Transverse colon (tissue), 3 donors: Measurements from ENCODE around the gene SLC38A4.

Source experiments
- EP300 ChIP-seq: sonication (generic); formaldehyde crosslinking; IDR thresholded peaks from one replicate; pipeline ENCODE4 v1.6.1; 2017; ENCODE audit warnings: antibody characterized with exemption, low read depth
- POLR2A ChIP-seq: fragments of 450-650 bp; IDR thresholded peaks from one replicate; pipeline ENCODE4 v1.6.1; 2016; ENCODE audit warnings: antibody characterized with exemption, mild to moderate bottlenecking, moderate library complexity
- POLR2AphosphoS5 ChIP-seq, 3 donors: sonication (generic); formaldehyde crosslinking; IDR thresholded peaks; one replicate each; pipeline ENCODE4 v1.6.1; 2016; ENCODE audit warnings: antibody characterized with exemption in 3 of 3

DNA sequence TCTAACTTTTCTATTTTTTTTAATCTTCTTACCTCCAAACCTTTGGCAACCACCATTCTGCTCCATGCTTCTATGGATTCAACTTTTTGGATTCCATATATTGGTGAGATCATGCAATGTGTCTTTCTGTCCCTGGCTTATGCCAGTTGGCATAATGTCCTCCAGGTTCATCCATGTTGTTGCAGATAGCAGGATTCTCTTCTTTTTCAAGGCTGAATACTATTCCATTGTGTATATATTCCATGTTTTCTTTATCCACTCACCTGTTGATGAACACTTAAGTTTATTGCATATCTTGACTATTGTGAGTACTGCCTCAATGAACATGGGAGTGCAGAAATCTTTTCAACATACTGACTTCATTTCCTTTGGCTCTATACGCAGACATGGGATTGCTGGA is 21.2 kb upstream of the SLC38A4 start:
- TF ChIP-seq POLR2AphosphoS5 (IDR thresholded peaks at IDR 0.05): no peak
- no peak for TF ChIP-seq POLR2A
- TF ChIP-seq EP300: no peak
